HEK293 (cell line): ENCODE measurements around the gene NCAPG.

Experiments
- CTCF ChIA-PET: fragments of 350-600 bp; formaldehyde crosslinking; extraction: SDS; loops from one replicate; lab custom pipeline; 2021; ENCODE audit warnings: antibody characterized with exemption; lab: Yijun Ruan, JAX
- POLR2A ChIA-PET: fragments of 300-600 bp; formaldehyde crosslinking; extraction: SDS; loops from one replicate; lab custom pipeline; 2020; ENCODE audit warnings: antibody characterized with exemption, inconsistent platforms; lab: Yijun Ruan, JAX
- H3K27ac ChIP-seq: fragments of 200-500 bp; sonication (Bioruptor generic); 2 replicates; pipeline ENCODE4 v1.5.1; 2014; ENCODE audit warnings: low read depth, low read length, control low read depth, inconsistent platforms; ENCODE audit errors: extremely low read depth
- H3K36me3 ChIP-seq, 2 experiments: fragments of 200-500 bp in 1 of 2; sonication (Bioruptor generic) in 1 of 2; 1 replicate in 1 of 2; 2 replicates in 1 of 2; pipeline ENCODE4 v1.5.1; 2014 to 2017; ENCODE audit warnings: inconsistent platforms in 2 of 2, low read length in 2 of 2; ENCODE audit not compliant: control insufficient read depth in 2 of 2, insufficient read depth in 1 of 2
- H3K4me1 ChIP-seq: fragments of 200-500 bp; sonication (Bioruptor generic); 2 replicates; pipeline ENCODE4 v1.5.1; 2014; ENCODE audit warnings: mild to moderate bottlenecking, low read length, inconsistent platforms; ENCODE audit not compliant: control insufficient read depth, insufficient read depth
- H3K4me3 ChIP-seq: 2 replicates; pipeline ENCODE4 v1.5.1; 2011; ENCODE audit warnings: low read depth, mild to moderate bottlenecking, control low read depth, low read length, moderate library complexity
- H3K9me3 ChIP-seq: fragments of 200-500 bp; sonication (Bioruptor generic); 2 replicates; pipeline ENCODE4 v1.5.1; 2014; ENCODE audit warnings: low read depth, low read length, inconsistent platforms; ENCODE audit not compliant: control insufficient read depth, insufficient read depth
- HOXA7 ChIP-seq: sonication (generic); formaldehyde crosslinking; IDR thresholded peaks from 2 replicates; pipeline ENCODE4 v1.8.1; 2022; ENCODE audit warnings: missing genetic modification reagents, borderline replicate concordance
- HOXD13 ChIP-seq: sonication (generic); formaldehyde crosslinking; IDR thresholded peaks from 2 replicates; pipeline ENCODE4 v1.8.0; 2022; ENCODE audit warnings: missing genetic modification reagents, borderline replicate concordance
- MZF1 ChIP-seq: fragments of 450-650 bp; formaldehyde crosslinking; IDR thresholded peaks from 2 replicates; pipeline ENCODE4 v1.5.1; 2017; ENCODE audit warnings: missing biosample characterization, missing genetic modification characterization, borderline replicate concordance
- PRDM1 ChIP-seq: fragments of 450-650 bp; formaldehyde crosslinking; IDR thresholded peaks from 2 replicates; pipeline ENCODE4; 2016; ENCODE audit warnings: missing biosample characterization, missing genetic modification characterization
- TCF7L2 ChIP-seq: IDR thresholded peaks from 2 replicates; pipeline ENCODE4 v1.6.1; 2011; ENCODE audit warnings: low read depth, mild to moderate bottlenecking, inconsistent platforms, low read length, moderate library complexity, borderline replicate concordance
- WT1 ChIP-seq: fragments of 450-650 bp; formaldehyde crosslinking; IDR thresholded peaks from 2 replicates; pipeline ENCODE4 v1.5.1; 2016; ENCODE audit warnings: missing biosample characterization, missing genetic modification characterization
- ZBTB17 ChIP-seq: fragments of 450-650 bp; formaldehyde crosslinking; IDR thresholded peaks from 2 replicates; pipeline ENCODE4 v1.5.1; 2016; ENCODE audit warnings: missing biosample characterization, missing genetic modification characterization
- ZBTB26 ChIP-seq: fragments of 450-650 bp; formaldehyde crosslinking; optimal IDR thresholded peaks from 2 replicates; pipeline ENCODE3; 2016; ENCODE audit warnings: missing biosample characterization, mild to moderate bottlenecking, missing genetic modification characterization
- ZNF112 ChIP-seq: fragments of 450-650 bp; formaldehyde crosslinking; IDR thresholded peaks from 2 replicates; pipeline ENCODE4 v1.5.0; 2017; ENCODE audit warnings: missing biosample characterization, missing genetic modification characterization
- ZNF132 ChIP-seq: fragments of 450-650 bp; formaldehyde crosslinking; IDR thresholded peaks from 2 replicates; pipeline ENCODE4 v1.5.1; 2017; ENCODE audit warnings: missing biosample characterization, missing genetic modification characterization, borderline replicate concordance
- ZNF148 ChIP-seq: fragments of 450-650 bp; formaldehyde crosslinking; IDR thresholded peaks from 2 replicates; pipeline ENCODE4 v1.5.0; 2017; ENCODE audit warnings: missing biosample characterization, missing genetic modification characterization, borderline replicate concordance
- ZNF174 ChIP-seq: fragments of 450-650 bp; formaldehyde crosslinking; IDR thresholded peaks from 2 replicates; pipeline ENCODE4 v1.5.0; 2017; ENCODE audit warnings: missing biosample characterization, mild to moderate bottlenecking, missing genetic modification characterization
- ZNF18 ChIP-seq: fragments of 450-650 bp; formaldehyde crosslinking; IDR thresholded peaks from 2 replicates; pipeline ENCODE4 v1.5.1; 2016; ENCODE audit warnings: missing biosample characterization, missing genetic modification characterization
- ZNF19 ChIP-seq: fragments of 450-650 bp; formaldehyde crosslinking; IDR thresholded peaks from 2 replicates; pipeline ENCODE4; 2016; ENCODE audit warnings: missing biosample characterization, missing genetic modification characterization, low read depth
- ZNF221 ChIP-seq: fragments of 450-650 bp; formaldehyde crosslinking; IDR thresholded peaks from 2 replicates; pipeline ENCODE4 v1.5.1; 2017; ENCODE audit warnings: missing biosample characterization, missing genetic modification characterization, borderline replicate concordance
- ZNF223 ChIP-seq: fragments of 450-650 bp; formaldehyde crosslinking; IDR thresholded peaks from 2 replicates; pipeline ENCODE4 v1.5.1; 2016; ENCODE audit warnings: missing biosample characterization, missing genetic modification characterization
- ZNF248 ChIP-seq: fragments of 450-650 bp; formaldehyde crosslinking; IDR thresholded peaks from 2 replicates; pipeline ENCODE4 v1.5.1; 2017; ENCODE audit warnings: missing biosample characterization, missing genetic modification characterization
- ZNF274 ChIP-seq, 2 experiments: fragments of 200-500 bp in 1 of 2; fragments of 450-650 bp in 1 of 2; sonication (Bioruptor generic) in 1 of 2; formaldehyde crosslinking in 1 of 2; IDR thresholded peaks; 2 replicates each; pipeline versions ENCODE4 v1.5.1 to v1.6.1; 2014 to 2016; ENCODE audit warnings: borderline replicate concordance in 1 of 2, inconsistent platforms in 1 of 2, low read length in 1 of 2, missing biosample characterization in 1 of 2, missing genetic modification characterization in 1 of 2
- ZNF354C ChIP-seq: fragments of 450-650 bp; formaldehyde crosslinking; IDR thresholded peaks from 2 replicates; pipeline ENCODE4 v1.5.1; 2016; ENCODE audit warnings: missing biosample characterization, missing genetic modification characterization, low read depth, borderline replicate concordance
- ZNF362 ChIP-seq: fragments of 450-650 bp; formaldehyde crosslinking; IDR thresholded peaks from 2 replicates; pipeline ENCODE4 v1.5.1; 2016; ENCODE audit warnings: missing biosample characterization, missing genetic modification characterization
- ZNF391 ChIP-seq: fragments of 450-650 bp; formaldehyde crosslinking; IDR thresholded peaks from 2 replicates; pipeline ENCODE4 v1.5.1; 2016; ENCODE audit warnings: low read depth, missing biosample characterization, missing genetic modification characterization, borderline replicate concordance
- ZNF501 ChIP-seq: fragments of 450-650 bp; formaldehyde crosslinking; IDR thresholded peaks from 2 replicates; pipeline ENCODE4 v1.5.1; 2016; ENCODE audit warnings: missing biosample characterization, missing genetic modification characterization
- ZNF514 ChIP-seq: fragments of 450-650 bp; formaldehyde crosslinking; IDR thresholded peaks from 2 replicates; pipeline ENCODE4 v1.5.1; 2016; ENCODE audit warnings: missing biosample characterization, missing genetic modification characterization
- ZNF660 ChIP-seq: fragments of 450-650 bp; IDR thresholded peaks from 2 replicates; pipeline ENCODE4 v1.5.1; 2018; ENCODE audit warnings: missing biosample characterization, mild to moderate bottlenecking, missing genetic modification characterization
- ZNF792 ChIP-seq: fragments of 450-650 bp; formaldehyde crosslinking; IDR thresholded peaks from 2 replicates; pipeline ENCODE4 v1.5.1; 2016; ENCODE audit warnings: missing biosample characterization, missing genetic modification characterization
- ZNF843 ChIP-seq: fragments of 450-650 bp; formaldehyde crosslinking; IDR thresholded peaks from 2 replicates; pipeline ENCODE4 v1.5.1; 2016; ENCODE audit warnings: missing biosample characterization, missing genetic modification characterization
- ZSCAN5A ChIP-seq: fragments of 450-650 bp; formaldehyde crosslinking; IDR thresholded peaks from 2 replicates; pipeline ENCODE4 v1.5.1; 2016; ENCODE audit warnings: missing biosample characterization, missing genetic modification characterization

The NCAPG gene

GRCh38 chr4:17810260-17811077, at the start of gene NCAPG, which contains the start of gene DCAF16:
Gene NCAPG (plus strand): TSS chr4:17810979. CDS start chr4:17811078, 99 bp downstream.
Gene DCAF16 (minus strand): TSS chr4:17810757. CDS start chr4:17804141, 6,616 bp downstream.
- POLR2A ChIA-PET = interaction anchor here (0.6 to 1.4 kb wide), 6 partner anchors 11 to 234 kb away, joined by 3 to 6 read pairs (median 4); partner anchors contain the start of genes LAP3 and MED28
- Histone ChIP-seq H3K36me3 (peaks cover 7 to 42% of the 10 kb centered on the region in 2 experiments; a peak in 2 of 3 replicates), H3K27ac (peak within 1 kb of the TSS; percentile 93), H3K9me3 (no peaks in the 10 kb centered on the region), H3K4me3 (peak within 1 kb of the TSS; percentile 94), H3K4me1 (no peaks in the 10 kb centered on the region)
- CTCF ChIA-PET = interaction anchor here (1.0 kb wide), 1 partner anchor 261 kb away, joined by 4 read pairs; no protein-coding TSS in a partner anchor
- TF ChIP-seq ZNF174 = no peak
- no peak for TF ChIP-seq ZNF274 (IDR thresholded peaks at IDR 0.05; ENCODE audit: low read length)
- TF ChIP-seq ZNF274 (tag by site-specific recombination; IDR thresholded peaks at IDR 0.05; ENCODE audit: borderline replicate concordance) = no peak
- peak; percentile 14; the same call in 1 of the 2 replicates for TF ChIP-seq ZNF660 (tag by site-specific recombination)
- TF ChIP-seq ZSCAN5A (tag by site-specific recombination) = no peak
- no peak for TF ChIP-seq ZNF18
- TF ChIP-seq ZNF514 = no peak
- no peak for TF ChIP-seq ZNF248 (tag by site-specific recombination)
- TF ChIP-seq ZNF391 (tag by site-specific recombination) = peak; percentile 31; the same call in 1 of the 2 replicates
- no peak for TF ChIP-seq ZNF221 (tag by site-specific recombination)
- no peak for TF ChIP-seq MZF1 (tag by site-specific recombination)
- TF ChIP-seq ZNF223 (tag by site-specific recombination) = peak; percentile 51; the same call in 1 of the 2 replicates
- TF ChIP-seq WT1 (tag by site-specific recombination) = no peak
- TF ChIP-seq ZBTB26 (tag by site-specific recombination) = peak; percentile 36
- no peak for TF ChIP-seq ZNF792 (tag by site-specific recombination)
- peak; percentile 67 for TF ChIP-seq ZBTB17 (tag by site-specific recombination)
- TF ChIP-seq ZNF501 (tag by site-specific recombination) = peak; percentile 70
- no peak for TF ChIP-seq ZNF354C (tag by site-specific recombination)
- TF ChIP-seq ZNF362 = no peak
- no peak for TF ChIP-seq ZNF148
- TF ChIP-seq PRDM1 (tag by site-specific recombination) = 0 out of 2 replicates have a peak, but pooled peaks have one; percentile 26
- no peak for TF ChIP-seq ZNF112 (tag by site-specific recombination)
- no peak for TF ChIP-seq HOXD13 (CRISPR knock-in tag)
- no peak for TF ChIP-seq ZNF132 (tag by site-specific recombination)
- no peak for TF ChIP-seq HOXA7
- TF ChIP-seq TCF7L2 = no peak
- TF ChIP-seq ZNF19 (tag by site-specific recombination) = no peak
- peak; percentile 29; the same call in 1 of the 2 replicates for TF ChIP-seq ZNF843 (tag by site-specific recombination)
